NCI-H460 (cell line): Measurements from ENCODE around the gene RAPGEF2. TPM values are rescaled to one million over a fixed set of nuclear protein-coding genes. Genes with fewer than 3 reads are reported as not detected.
A peak's percentile ranks its signal among the peaks of the same experiment; 100 is the strongest.
"Not testable (repeated sequence)": the region's sequence is repeated elsewhere in the genome, so short reads cannot be mapped to it uniquely, and the experiment has no call there.

Experiments
- DNase-seq: peaks from one replicate; pipeline ENCODE4 v3.0.0-alpha.2; 2016; ENCODE audit warnings: low read depth; ENCODE audit errors: extremely low read depth
- total RNA-seq: library from RNA; depleted of rRNA; stranded (reverse); fragments of >200 nt; shearing (Covaris generic); gene quantifications from 2 replicates; pipeline ENCODE4 v1.2.3, GENCODE V29; 2014

RAPGEF2 gene
- total RNA-seq, 1 experiment from 2014 or later: 69.5 TPM

GRCh38 chr4:159158083-159158617 is 55.3 kb downstream of the RAPGEF2 start:
- no peak for DNase-seq

- no peak for DNase-seq
Measured at GRCh38 chr4:159158985-159159384, 56.1 kb downstream of the RAPGEF2 start.

- no peak for DNase-seq
Measured at GRCh38 chr4:159159611-159160010, 56.7 kb downstream of the RAPGEF2 start.

- DNase-seq: no peak
Measured at GRCh38 chr4:159160242-159160641, 57.4 kb downstream of the RAPGEF2 start.

- DNase-seq: not testable (repeated sequence)
Measured at GRCh38 chr4:159161436-159161835, 58.6 kb downstream of the RAPGEF2 start.

- no peak for DNase-seq
Measured at GRCh38 chr4:159162576-159162975, 59.7 kb downstream of the RAPGEF2 start.

- DNase-seq: no peak
Measured at GRCh38 chr4:159163521-159163920, 60.6 kb downstream of the RAPGEF2 start.

GRCh38 chr4:159169404-159170302 is 66.8 kb downstream of the RAPGEF2 start:
- no peak for DNase-seq

GRCh38 chr4:159171287-159171686 is 68.4 kb downstream of the RAPGEF2 start:
- DNase-seq: no peak

- no peak for DNase-seq
Measured at GRCh38 chr4:159173886-159174285, 71.0 kb downstream of the RAPGEF2 start.

- DNase-seq: no peak
Measured at GRCh38 chr4:159174645-159175084, 71.8 kb downstream of the RAPGEF2 start.

GRCh38 chr4:159175085-159175988 is 72.5 kb downstream of the RAPGEF2 start:
- peak; percentile 75 for DNase-seq

- no peak for DNase-seq
Measured at GRCh38 chr4:159175989-159176375, 73.1 kb downstream of the RAPGEF2 start.

- no peak for DNase-seq
Measured at GRCh38 chr4:159177265-159178150, 74.6 kb downstream of the RAPGEF2 start.

GRCh38 chr4:159178151-159178546 is 75.3 kb downstream of the RAPGEF2 start:
- DNase-seq: no peak

- no peak for DNase-seq
Measured at GRCh38 chr4:159178979-159179969, 76.4 kb downstream of the RAPGEF2 start.

GRCh38 chr4:159183885-159184605 is 81.2 kb downstream of the RAPGEF2 start:
- not testable (repeated sequence) for DNase-seq

GRCh38 chr4:159185591-159186023 is 82.7 kb downstream of the RAPGEF2 start:
- no peak for DNase-seq
